K562 (cell line): ENCODE data around the gene FARSA. TPM values are rescaled to one million over a fixed set of nuclear protein-coding genes. Genes with fewer than 3 reads are reported as not detected.

Experiments used
- CSDE1 ChIP-seq, 2 experiments: fragments of 450-650 bp; IDR thresholded peaks; 2 replicates each; pipeline ENCODE4 v1.6.1; 2016; ENCODE audit warnings: mild to moderate bottlenecking in 1 of 2
- ELF2 ChIP-seq: fragments of 250-450 bp; sonication (Bioruptor Pico); IDR thresholded peaks from 2 replicates; pipeline ENCODE4 v1.5.0; 2021; ENCODE audit warnings: mild to moderate bottlenecking
- GABPB1 ChIP-seq: sonication (generic); formaldehyde crosslinking; IDR thresholded peaks from 2 replicates; pipeline ENCODE4 v1.8.0; 2022; ENCODE audit warnings: mild to moderate bottlenecking, missing genetic modification reagents
- MNT ChIP-seq, 2 experiments: fragments of 450-650 bp; conservative IDR thresholded peaks; 2 replicates each; pipeline ENCODE4 v1.6.1; 2017; ENCODE audit warnings: mild to moderate bottlenecking in 2 of 2, moderate library complexity in 2 of 2
- NFYB ChIP-seq: IDR thresholded peaks from 2 replicates; pipeline ENCODE4 v1.6.1; 2011; ENCODE audit warnings: mild to moderate bottlenecking, moderate library complexity; ENCODE audit not compliant: insufficient read length; ENCODE audit errors: extremely low read depth
- POLR2G ChIP-seq: fragments of 200-400 bp; formaldehyde crosslinking; IDR thresholded peaks from 2 replicates; pipeline ENCODE4 v1.6.1; 2017; ENCODE audit warnings: low read depth, mild to moderate bottlenecking, antibody characterized with exemption, low read length, moderate library complexity
- RBM14 ChIP-seq: fragments of 200-400 bp; formaldehyde crosslinking; IDR thresholded peaks from 2 replicates; pipeline ENCODE4 v1.6.1; 2018; ENCODE audit warnings: low read depth, mild to moderate bottlenecking, low read length, moderate library complexity, borderline replicate concordance; ENCODE audit not compliant: insufficient read depth
- TBL1XR1 ChIP-seq, 2 experiments: IDR thresholded peaks; 2 replicates each; pipeline ENCODE4 v1.6.1; 2012; ENCODE audit warnings: improper control_type of control experiment in 2 of 2, low read length in 2 of 2, mild to moderate bottlenecking in 1 of 2
- ZBED1 ChIP-seq: IDR thresholded peaks from 2 replicates; pipeline ENCODE4 v1.6.1; 2014
- ZBTB49 ChIP-seq: sonication (generic); formaldehyde crosslinking; IDR thresholded peaks from 2 replicates; pipeline ENCODE4 v1.8.0; 2022; ENCODE audit warnings: missing genetic modification reagents, mild to moderate bottlenecking, borderline replicate concordance
- ZFX ChIP-seq: sonication (generic); formaldehyde crosslinking; IDR thresholded peaks from 2 replicates; pipeline ENCODE4 v1.8.0; 2022; ENCODE audit warnings: mild to moderate bottlenecking, missing genetic modification reagents, moderate library complexity
- ZNF384 ChIP-seq: IDR thresholded peaks from 2 replicates; pipeline ENCODE4 v1.6.1; 2012; ENCODE audit warnings: low read depth, low read length, improper control_type of control experiment
- ZNF444 ChIP-seq: fragments of 250-450 bp; sonication (Bioruptor Pico); IDR thresholded peaks from 2 replicates; pipeline ENCODE4 v1.4.0; 2020; ENCODE audit warnings: mild to moderate bottlenecking, moderate library complexity
- polyA plus RNA-seq, 8 experiments: library from polyadenylated mRNA; depleted of rRNA in 4 of 8; stranded (reverse) in 5 of 8; unstranded in 3 of 8; fragments of >200 nt; fragmentation: Nextera tagmentation in 2 of 8; fragmentation: Illumina TruSeq in 1 of 8; extraction: Ambion mirVana in 2 of 8; extraction: Trizol in 1 of 8; gene quantifications; 2 replicates each; pipeline versions ENCODE4 v1.2.1 to v1.2.3, GENCODE V29; 2011 to 2014; ENCODE audit warnings: inconsistent platforms in 1 of 8, missing spikeins in 1 of 8
- total RNA-seq, 7 experiments: library from RNA; depleted of rRNA in 6 of 7; stranded (reverse); fragments of >200 nt in 6 of 7; fragmentation: Illumina TruSeq in 2 of 7; extraction: Trizol in 2 of 7; gene quantifications; 2 replicates each; pipeline versions ENCODE4 v1.2.1 to v1.2.3, GENCODE V29; 2011 to 2021; ENCODE audit warnings: low replicate concordance in 1 of 7
- TF ChIP-seq, protein P1 (sequence below): fragments of 450-650 bp; IDR thresholded peaks from 2 replicates; pipeline ENCODE4 v1.6.1; 2016; ENCODE audit warnings: borderline replicate concordance
- TF ChIP-seq, protein P2 (sequence below), 2 experiments: fragments of 450-650 bp; IDR thresholded peaks; 2 replicates each; pipeline ENCODE4 v1.6.1; 2016
- TF ChIP-seq, protein P3 (sequence below), 2 experiments: IDR thresholded peaks; 2 replicates each; pipeline ENCODE4 v1.6.1; 2012; ENCODE audit warnings: improper control_type of control experiment in 2 of 2, low read depth in 2 of 2, low read length in 2 of 2, borderline replicate concordance in 1 of 2

The FARSA gene
- total and polyA plus RNA-seq, 9 of the 15 experiments (the other 6 are each of a cell fraction or from before 2014, with no cell fraction given), result 25.2 to 237 (median 89.6) TPM

- TF ChIP-seq, protein P1, sequence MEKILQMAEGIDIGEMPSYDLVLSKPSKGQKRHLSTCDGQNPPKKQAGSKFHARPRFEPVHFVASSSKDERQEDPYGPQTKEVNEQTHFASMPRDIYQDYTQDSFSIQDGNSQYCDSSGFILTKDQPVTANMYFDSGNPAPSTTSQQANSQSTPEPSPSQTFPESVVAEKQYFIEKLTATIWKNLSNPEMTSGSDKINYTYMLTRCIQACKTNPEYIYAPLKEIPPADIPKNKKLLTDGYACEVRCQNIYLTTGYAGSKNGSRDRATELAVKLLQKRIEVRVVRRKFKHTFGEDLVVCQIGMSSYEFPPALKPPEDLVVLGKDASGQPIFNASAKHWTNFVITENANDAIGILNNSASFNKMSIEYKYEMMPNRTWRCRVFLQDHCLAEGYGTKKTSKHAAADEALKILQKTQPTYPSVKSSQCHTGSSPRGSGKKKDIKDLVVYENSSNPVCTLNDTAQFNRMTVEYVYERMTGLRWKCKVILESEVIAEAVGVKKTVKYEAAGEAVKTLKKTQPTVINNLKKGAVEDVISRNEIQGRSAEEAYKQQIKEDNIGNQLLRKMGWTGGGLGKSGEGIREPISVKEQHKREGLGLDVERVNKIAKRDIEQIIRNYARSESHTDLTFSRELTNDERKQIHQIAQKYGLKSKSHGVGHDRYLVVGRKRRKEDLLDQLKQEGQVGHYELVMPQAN, result peak; percentile 100
- no peak for TF ChIP-seq ELF2 (CRISPR knock-in tag)
- TF ChIP-seq CSDE1 (IDR thresholded peaks at IDR 0.05), result no peak
- TF ChIP-seq MNT (conservative IDR thresholded peaks at IDR 0.05), result peak; percentile 93 to 98
- TF ChIP-seq GABPB1 (CRISPR knock-in tag), result peak; percentile 55; the same call in 1 of the 2 replicates
- 0 out of 2 replicates have a peak, but pooled peaks have one; percentile 4 for TF ChIP-seq ZNF384
- TF ChIP-seq ZBTB49, result 0 out of 2 replicates have a peak, but pooled peaks have one; percentile 52
- TF ChIP-seq RBM14, result no peak
- peak; percentile 50 for TF ChIP-seq NFYB
- TF ChIP-seq, protein P2, sequence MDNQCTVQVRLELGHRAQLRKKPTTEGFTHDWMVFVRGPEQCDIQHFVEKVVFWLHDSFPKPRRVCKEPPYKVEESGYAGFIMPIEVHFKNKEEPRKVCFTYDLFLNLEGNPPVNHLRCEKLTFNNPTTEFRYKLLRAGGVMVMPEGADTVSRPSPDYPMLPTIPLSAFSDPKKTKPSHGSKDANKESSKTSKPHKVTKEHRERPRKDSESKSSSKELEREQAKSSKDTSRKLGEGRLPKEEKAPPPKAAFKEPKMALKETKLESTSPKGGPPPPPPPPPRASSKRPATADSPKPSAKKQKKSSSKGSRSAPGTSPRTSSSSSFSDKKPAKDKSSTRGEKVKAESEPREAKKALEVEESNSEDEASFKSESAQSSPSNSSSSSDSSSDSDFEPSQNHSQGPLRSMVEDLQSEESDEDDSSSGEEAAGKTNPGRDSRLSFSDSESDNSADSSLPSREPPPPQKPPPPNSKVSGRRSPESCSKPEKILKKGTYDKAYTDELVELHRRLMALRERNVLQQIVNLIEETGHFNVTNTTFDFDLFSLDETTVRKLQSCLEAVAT (IDR thresholded peaks at IDR 0.05), result no peak; a peak in 1 of 4 replicates
- peak in 1 of 2 experiments; percentile 27; a peak in 2 of 4 replicates for TF ChIP-seq TBL1XR1 (IDR thresholded peaks at IDR 0.05; ENCODE audit: low read length in 2 of 2)
- no peak for TF ChIP-seq ZBED1
- TF ChIP-seq POLR2G, result peak; percentile 79
- TF ChIP-seq ZNF444, result no peak
- peak; percentile 57 for TF ChIP-seq ZFX (CRISPR knock-in tag)
- TF ChIP-seq, protein P3, sequence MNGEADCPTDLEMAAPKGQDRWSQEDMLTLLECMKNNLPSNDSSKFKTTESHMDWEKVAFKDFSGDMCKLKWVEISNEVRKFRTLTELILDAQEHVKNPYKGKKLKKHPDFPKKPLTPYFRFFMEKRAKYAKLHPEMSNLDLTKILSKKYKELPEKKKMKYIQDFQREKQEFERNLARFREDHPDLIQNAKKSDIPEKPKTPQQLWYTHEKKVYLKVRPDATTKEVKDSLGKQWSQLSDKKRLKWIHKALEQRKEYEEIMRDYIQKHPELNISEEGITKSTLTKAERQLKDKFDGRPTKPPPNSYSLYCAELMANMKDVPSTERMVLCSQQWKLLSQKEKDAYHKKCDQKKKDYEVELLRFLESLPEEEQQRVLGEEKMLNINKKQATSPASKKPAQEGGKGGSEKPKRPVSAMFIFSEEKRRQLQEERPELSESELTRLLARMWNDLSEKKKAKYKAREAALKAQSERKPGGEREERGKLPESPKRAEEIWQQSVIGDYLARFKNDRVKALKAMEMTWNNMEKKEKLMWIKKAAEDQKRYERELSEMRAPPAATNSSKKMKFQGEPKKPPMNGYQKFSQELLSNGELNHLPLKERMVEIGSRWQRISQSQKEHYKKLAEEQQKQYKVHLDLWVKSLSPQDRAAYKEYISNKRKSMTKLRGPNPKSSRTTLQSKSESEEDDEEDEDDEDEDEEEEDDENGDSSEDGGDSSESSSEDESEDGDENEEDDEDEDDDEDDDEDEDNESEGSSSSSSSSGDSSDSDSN (IDR thresholded peaks at IDR 0.05; ENCODE audit: borderline replicate concordance in 1 of 2, low read depth in 2 of 2, low read length in 2 of 2), result 0 out of 4 replicates have a peak, but pooled peaks of 1 of the 2 experiments have one; percentile 10
Observed at GRCh38 chr19:12890787-12891552, 42.5 kb downstream of the FARSA start, which contains the start of gene GCDH (continued).
